Activated T-helper 1 cell treated with anti-CD3 and anti-CD28 coated beads, Interleukin-2, amount 50 U/mL, for 16 hours (primary cell): ENCODE results near the gene HHATL.
A peak's percentile ranks its signal among the peaks of the same experiment; 100 is the strongest.

Experiments used
- DNase-seq, 2 donors: peaks; one replicate each; pipeline ENCODE4 v3.0.0-alpha.2; 2020; ENCODE audit warnings: low read depth in 1 of 2, low spot score in 1 of 2

The HHATL gene

DNA sequence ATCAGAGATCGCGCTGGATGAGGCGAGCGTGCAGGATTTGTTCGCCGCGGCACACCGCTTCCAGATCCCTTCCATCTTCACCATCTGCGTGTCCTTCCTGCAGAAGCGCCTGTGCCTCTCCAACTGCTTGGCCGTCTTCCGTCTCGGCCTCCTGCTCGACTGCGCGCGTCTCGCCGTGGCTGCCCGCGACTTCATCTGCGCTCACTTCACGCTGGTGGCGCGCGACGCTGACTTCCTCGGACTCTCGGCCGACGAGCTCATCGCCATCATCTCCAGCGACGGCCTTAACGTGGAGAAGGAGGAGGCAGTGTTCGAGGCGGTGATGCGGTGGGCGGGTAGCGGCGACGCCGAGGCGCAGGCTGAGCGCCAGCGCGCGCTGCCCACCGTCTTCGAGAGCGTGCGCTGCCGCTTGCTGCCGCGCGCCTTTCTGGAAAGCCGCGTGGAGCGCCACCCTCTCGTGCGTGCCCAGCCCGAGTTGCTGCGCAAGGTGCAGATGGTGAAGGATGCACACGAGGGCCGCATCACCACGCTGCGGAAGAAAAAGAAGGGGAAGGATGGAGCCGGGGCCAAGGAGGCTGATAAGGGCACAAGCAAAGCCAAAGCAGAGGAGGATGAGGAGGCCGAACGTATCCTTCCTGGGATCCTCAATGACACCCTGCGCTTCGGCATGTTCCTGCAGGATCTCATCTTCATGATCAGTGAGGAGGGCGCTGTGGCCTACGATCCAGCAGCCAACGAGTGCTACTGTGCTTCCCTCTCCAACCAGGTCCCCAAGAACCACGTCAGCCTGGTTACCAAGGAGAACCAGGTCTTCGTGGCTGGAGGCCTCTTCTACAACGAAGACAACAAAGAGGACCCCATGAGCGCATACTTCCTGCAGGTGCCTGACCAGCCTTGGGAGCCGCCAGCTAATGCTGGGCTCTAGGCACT is 16.4 kb downstream of the HHATL start:
- no peak for DNase-seq

- no peak for DNase-seq
Observed at GRCh38 chr3:42685363-42685881, 17.2 kb downstream of the HHATL start, which contains the start of gene KLHL40. KLHL40 (plus strand) TSS chr3:42685537; CDS start chr3:42685619, 82 bp downstream.

DNA sequence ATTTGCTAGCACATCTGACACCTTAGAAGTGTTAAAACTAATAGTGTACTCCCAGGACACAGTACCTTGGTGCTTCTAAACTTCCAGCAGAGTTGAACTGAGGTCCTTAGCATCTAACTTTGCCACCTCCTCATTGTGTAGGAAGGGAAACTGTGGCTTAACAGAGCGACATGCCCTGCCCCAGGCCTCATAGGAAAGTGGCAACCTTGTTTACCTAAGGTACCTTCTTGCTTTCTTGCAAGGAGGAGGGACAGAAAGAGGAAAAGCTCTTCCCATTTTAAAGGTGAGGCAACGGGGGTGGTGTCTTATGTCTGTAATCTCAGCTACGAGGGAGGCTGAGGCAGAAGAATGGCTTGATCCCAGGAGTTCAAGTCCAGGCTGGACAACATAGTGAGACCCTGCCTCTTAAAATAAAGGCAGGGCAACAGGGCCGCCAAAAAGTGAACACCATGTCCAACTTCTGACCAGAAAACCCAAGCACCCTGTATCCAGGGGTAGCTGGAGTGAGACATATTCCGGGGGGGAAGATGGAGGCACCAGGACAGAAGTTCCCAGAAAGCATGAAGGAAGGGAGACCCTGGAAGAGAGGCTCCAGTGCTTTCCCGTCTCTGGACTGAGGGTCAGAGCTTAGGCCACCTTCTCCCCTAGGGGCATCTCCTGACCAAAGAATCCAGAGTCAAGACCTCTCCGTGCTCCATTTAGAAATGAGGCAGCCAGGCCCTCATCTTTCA is 17.8 kb downstream of the HHATL start:
- no peak for DNase-seq

DNA sequence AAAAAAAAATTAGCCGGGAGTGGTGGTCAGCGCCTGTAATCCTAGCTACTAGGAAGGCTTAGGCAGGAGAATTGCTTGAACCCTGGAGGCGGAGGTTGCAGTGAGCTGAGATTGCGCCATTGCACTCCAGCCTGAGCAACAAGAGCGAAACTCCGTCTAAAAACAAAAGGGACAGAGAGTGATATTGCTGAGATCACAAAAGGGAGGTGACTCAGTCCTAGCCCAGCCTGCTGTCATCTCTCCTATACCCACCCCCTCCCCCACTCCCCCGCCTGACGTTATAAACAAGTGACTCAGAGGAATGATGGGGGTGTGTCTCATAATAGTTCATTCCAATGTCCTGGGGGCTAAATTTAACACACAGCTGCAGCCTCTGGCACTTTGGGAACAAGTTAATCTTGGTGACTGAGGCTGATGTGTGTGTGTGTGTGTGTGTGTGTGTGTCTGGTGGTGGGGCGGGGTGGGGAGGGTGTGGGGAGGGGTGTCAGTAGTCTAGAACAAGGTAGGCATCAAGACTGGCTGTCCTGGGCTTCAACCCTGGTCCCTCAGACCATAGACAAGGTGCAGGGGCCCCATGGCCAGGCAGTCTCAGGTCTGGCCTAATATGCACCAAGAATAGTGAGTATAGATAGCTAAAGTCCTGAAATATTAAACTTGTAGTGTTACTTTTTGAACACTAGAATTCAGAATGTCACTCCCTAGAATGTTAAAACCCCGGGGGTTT is 18.6 kb downstream of the HHATL start:
- peak in 1 of 2 donors; percentile 11 for DNase-seq

DNA sequence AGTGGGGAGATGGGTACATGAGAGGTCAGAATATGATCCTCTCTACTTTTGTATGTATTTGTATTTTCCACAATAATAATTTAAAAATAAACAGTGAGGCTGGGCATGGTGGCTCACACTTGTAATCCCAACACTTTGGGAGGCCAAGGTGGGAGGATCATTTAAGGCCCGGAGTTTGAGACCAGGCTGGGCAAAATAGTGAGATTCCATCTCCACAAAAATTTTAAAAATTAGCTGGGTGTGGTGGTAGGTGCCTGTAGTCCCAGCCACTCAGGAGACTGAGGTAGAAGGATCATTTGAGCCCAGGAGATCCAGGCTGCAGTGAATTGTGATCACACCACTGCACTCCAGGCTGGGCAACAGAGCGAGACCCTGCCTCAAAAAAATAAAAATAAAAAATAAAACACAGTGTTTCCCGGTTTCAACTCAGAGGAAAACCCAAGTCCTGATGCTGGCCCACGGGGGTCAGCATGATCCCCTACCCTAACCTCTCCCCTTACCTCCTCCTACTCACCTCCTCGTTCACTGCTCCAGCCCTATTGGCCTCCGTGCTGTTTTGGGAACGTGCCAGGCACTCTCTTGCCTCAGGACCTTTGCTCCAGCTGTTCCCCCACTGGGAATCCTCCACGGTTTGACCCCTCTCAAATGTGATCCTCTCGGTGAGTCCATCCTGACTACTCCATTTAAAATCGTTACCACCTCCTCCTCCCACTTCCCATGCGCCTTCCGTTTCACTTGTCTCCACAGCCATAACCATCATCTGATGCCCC is 20.1 kb downstream of the HHATL start:
- no peak for DNase-seq

DNA sequence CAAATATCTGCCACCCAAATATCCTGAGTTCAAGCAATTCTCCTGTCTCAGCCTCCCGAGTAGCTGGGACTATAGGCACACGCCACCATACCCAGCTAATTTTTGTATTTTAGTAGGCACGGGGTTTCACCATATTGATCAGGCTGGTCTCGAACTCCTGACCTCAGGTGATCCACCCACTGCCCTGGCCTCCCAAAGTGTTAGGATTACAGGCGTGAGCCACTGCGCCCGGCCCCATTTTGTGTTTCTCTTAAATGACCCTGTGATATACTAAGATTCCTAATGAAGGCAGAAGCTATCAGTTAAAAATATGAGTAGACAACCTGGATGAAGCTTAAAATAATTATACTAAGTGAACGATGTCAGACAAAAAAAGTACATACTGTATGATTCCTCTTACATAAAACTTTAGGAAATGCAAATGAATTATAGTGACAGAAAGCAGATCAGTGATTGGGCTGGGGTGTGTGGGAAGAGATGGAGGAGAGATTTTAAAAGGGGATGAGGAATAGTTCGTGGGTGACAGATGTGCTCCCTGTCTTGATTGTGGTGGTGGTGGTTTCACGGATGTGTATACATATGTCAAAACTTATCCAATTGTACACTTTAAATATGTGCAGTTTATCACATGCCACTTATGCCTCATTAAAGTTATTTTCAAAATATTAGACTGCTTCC is 21.1 kb downstream of the HHATL start:
- DNase-seq: no peak

GRCh38 chr3:42680806-42681205 is 21.8 kb downstream of the HHATL start:
- DNase-seq: no peak

- DNase-seq: no peak
Observed at GRCh38 chr3:42680271-42680670, 22.3 kb downstream of the HHATL start.

DNA sequence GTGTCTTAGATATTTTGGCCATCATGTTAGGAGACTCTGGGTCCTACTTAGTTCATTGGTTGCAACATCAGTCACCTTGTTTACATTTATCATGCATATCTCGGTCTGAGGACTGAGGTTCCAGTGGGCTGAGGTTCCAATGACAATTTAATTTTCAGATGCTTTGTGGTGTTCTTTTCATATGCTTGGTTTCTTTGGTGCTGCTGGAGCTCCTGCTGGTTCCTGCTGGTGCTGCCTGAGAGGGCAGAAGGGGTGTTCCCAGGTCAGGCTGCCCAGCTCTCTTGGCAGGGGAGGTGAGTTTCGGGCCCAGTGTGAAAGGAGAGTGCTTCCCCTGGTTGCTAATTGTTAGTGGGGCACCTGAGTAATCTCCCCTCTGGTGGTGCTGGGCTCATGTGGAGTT is 24.2 kb downstream of the HHATL start:
- no peak for DNase-seq

- DNase-seq: no peak
Observed at GRCh38 chr3:42675909-42676308, 26.7 kb downstream of the HHATL start.

- no peak for DNase-seq
Observed at GRCh38 chr3:42674146-42674545, 28.5 kb downstream of the HHATL start.

- DNase-seq: no peak
Observed at GRCh38 chr3:42673082-42673481, 29.5 kb downstream of the HHATL start.

DNA sequence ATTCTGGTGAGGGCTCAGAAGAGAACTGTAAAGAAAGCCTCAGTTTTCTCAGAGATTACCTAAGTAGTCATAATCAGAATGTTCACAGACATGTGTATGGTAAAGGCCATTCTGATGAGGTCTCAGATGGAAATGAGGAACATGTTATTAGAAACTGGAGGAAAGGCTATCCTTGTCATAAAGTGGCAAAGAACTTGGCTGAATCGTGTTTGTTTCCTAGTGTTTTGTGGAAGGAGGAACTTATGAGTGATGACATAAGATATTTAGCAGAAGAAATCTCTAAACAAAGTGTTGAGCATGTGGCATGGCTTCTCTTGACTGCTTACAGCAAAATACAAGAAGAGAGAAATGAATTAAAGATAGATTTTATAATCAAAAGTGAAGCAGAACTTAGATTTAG is 30.1 kb downstream of the HHATL start:
- no peak for DNase-seq

- no peak for DNase-seq
Observed at GRCh38 chr3:42670670-42671069, 31.9 kb downstream of the HHATL start.

DNA sequence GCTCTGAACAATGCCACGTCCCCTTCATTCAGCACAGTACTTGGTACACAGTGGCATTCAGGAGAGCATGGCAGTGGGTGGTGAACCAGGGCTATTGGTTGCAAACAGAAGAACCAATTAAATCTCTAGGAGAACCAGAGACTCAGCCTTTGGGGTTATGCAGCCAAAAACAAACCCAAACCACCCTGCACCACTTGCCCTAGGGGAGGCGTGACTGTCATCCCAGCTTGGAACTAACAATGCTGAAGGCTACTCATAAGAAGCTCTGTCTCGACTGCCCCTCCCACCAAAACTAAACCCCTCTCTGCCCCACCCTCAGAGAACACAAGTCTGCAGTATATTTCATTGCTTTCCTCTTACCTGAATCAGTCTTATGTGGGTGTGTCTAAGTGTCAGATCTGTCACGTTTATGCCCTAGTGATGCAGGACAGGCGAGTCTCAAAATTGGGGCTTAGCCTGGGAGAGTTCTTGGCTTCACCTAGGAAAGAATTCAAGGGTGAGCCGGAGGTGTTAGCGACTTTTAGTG is 32.5 kb downstream of the HHATL start:
- no peak for DNase-seq

DNA sequence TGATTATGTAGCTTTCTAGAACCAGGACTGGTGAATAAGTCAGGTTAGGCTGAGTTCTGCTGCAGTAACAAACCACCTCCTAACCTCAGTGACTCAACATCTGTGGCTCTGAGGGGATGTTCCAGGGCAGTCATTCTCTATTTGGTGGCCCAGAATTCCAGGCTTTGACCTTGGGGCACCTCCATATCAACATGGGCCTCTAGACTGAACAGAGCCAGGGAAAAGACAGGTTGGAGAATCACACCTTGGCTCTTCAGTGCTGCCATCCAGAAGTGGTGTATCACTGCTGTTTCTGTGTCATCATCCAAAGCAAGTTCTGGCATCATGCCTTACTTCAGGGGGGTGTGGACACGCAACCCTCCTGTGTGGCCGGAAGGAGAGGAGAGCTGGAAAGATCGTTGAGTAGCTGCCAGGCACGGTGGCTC is 33.8 kb downstream of the HHATL start:
- DNase-seq: no peak

- DNase-seq: no peak
Observed at GRCh38 chr3:42668413-42668760, 34.2 kb downstream of the HHATL start.

- no peak for DNase-seq
Observed at GRCh38 chr3:42667523-42668412, 34.8 kb downstream of the HHATL start.

- DNase-seq: no peak
Observed at GRCh38 chr3:42667096-42667522, 35.5 kb downstream of the HHATL start.
